ENCODE results near the gene GNLY.

GNLY gene

DNA sequence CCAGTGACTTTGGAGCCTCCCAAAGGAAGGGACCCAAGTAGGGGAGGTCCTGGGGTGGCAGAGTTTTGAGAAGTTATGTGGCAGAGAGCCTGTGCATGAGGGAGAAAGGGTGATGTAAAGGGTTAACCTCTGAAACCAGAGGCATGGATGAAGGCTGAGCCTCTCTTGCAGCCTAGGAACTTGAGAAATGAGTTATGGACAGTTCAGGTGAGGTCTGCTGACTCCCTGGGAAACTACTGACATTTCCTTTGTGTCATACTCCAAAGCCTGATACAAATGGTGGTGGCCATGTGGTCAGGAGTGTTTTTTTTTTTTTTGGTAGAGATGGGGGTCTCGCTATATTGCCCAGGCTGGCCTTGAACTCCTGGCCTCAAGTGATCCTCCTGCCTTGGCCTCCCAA lies 12.4 kb upstream of the GNLY start:
- DNase-seq (ENCODE audit: low read depth in 1 of 2, low spot score in 1 of 2) = no peak

DNA sequence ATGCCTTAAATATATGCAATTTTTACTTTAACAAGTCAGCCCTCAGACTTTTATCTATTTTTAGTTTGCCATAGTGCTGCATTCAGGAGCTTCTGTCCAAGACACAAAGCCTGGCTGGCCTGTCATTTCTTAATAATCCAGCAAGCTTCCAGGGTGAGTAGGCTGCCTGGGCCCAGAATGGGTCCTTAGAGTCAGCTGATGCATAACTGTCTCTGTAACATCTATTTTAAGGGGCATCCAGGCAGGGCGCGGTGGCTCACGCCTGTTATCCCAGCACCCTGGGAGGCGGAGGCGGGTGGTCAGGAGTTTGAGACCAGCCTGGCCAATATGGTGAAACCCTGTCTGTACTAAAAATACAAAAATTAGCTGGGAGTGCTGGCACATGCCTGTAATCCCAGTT lies 11.8 kb upstream of the GNLY start:
- no peak for DNase-seq (ENCODE audit: low read depth in 1 of 2, low spot score in 1 of 2)

DNA sequence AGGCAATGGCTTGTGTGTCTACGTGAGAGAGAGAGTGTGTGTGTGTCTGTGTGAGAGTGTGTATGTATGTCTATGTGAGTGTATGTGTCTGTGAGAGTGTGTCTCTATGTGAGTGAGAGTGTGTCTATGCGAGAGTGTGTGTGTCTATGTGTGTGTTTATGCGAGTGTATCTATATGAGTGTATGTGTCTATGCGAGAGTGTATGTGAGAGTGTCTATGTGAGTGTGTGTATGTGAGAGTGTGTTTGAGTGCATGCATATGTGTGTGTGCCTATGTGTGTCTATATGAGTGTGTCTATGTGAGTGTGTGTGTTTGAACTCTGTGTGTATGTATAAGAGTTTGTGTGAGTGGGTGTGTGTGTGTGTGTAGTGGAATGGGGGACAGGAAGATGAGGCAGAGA lies 9.8 kb upstream of the GNLY start:
- no peak for DNase-seq (ENCODE audit: low read depth in 1 of 2, low spot score in 1 of 2)

DNA sequence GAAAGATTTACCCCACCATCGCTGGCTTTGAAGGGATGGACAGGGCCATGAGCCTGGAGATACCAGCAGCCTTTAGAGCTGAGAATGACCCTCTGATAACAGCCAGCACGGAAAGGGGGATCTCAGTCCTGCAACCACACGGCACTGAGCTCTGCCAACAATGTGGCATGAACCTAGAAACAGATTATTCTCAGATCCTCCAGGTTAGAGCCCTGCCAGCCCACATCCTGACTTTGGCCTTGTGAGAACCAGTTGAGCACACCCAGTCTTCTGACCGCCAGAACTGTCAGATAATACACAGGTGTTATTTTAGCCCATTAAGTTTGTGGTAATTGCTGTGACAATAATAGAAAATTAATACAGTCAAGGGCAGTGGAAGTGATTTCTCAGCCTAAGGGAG lies 9.4 kb upstream of the GNLY start:
- no peak for DNase-seq (ENCODE audit: low read depth in 1 of 2, low spot score in 1 of 2)

DNA sequence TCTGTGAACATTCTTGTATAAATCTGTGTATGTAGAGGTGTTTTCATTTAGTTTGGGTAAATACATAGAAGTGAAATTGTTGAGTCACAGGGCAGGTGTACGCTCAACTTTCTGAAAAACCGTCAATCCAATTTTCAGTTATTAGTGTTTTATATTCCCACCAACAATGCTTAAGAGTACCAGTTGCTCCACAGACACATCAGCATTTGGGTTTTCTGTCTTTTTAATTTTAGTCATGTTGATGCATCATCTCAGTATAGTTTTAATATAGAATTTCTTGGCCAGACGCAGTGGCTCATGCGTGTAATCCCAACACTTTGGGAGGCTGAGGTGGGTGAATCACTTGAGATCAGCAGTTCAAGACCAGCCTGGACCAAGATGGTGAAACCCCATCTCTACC lies 3.2 kb upstream of the GNLY start:
- no peak for DNase-seq (ENCODE audit: low read depth in 1 of 2, low spot score in 1 of 2)

DNA sequence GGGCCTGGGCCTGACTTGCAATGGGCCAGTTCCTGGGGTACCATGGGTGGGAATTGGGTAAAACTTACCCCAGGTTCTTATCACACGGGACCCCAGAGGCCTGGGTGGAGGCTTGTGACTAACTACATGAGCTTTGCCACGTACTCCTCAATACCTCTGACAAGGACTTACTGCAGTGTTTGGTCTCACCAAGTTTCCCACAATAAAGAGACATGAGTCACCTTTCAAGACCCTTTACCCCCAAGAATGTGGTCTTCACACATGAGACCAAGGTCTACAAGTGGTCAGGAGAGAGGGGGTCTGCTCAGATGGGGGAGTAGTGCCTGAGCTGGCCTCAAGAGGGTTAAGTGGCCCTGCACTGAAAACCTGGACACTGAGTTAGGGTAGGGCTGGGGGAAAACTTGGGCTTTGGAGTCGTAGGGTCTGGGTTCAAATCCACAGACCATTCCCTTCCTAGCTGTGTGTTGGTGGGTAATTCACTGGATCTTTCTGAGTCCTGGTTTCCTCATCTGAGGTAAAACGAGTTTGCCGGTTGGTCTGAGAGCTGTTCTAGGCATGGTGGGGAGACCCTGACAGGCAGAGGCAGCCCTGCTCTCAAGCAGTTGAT lies 2.0 kb upstream of the GNLY start:
- DNase-seq (ENCODE audit: low read depth in 1 of 2, low spot score in 1 of 2) = no peak

DNA sequence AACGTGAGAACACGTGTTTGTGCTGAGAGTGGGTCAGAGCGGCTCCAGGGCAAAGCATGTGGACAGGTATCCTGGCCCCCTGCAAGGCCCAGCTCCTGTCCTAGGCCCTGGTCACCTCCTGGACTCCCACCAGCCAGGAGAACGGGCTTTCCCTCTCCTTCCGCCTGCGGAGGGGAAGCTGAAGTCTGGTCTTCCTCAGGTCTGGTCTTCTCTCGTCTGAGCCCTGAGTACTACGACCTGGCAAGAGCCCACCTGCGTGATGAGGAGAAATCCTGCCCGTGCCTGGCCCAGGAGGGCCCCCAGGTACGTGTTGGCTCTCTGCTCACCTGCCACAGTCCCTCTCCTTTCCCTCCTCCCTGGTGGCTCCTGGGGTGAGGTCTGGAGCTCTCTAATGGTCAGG lies 963 bp downstream of the GNLY start:
- no peak for DNase-seq (ENCODE audit: low read depth in 1 of 2, low spot score in 1 of 2)

DNA sequence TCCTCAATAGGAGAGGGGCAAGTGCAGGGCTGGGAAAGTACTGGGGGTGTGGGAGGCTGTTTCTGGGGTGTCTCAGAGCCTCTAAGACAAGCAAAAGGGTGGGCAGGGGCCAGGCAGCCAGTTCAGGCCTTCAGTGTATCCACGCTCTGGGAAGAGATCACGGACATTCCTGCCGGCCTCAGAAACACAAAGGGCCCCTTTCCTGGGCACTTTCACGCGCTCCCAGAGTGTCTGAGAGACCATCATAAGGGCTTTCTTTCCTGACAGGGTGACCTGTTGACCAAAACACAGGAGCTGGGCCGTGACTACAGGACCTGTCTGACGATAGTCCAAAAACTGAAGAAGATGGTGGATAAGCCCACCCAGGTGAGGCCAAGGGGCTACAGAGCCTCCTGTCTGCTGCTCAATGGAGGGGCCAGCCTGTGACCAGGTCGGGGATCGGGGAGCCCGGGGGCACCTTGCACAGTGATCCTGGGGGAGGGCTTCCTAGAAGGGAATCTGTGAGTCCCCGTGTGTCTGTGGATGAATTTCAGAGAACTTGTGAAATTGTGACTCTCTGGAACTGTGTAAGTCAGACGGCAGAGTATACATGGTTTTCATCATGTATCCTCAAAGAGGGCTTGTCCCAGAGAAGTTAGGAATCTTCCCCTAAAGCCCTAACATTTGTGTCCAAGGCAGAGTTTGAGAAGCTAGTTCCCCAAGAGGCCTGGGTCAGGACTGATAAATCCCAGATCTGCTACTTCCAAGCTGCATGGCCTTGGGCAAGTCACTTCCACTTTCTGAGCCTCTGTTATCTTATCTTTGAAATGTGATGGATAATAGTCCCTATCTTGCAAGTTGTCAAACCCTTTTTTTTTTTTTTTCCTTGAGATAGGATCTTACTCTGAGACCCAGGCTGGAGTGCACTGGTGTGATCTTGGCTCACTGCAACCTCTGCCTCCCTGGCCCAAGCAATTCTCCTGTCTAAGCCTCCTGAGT lies 1.8 kb downstream of the GNLY start:
- DNase-seq (ENCODE audit: low read depth in 1 of 2, low spot score in 1 of 2) = no peak

DNA sequence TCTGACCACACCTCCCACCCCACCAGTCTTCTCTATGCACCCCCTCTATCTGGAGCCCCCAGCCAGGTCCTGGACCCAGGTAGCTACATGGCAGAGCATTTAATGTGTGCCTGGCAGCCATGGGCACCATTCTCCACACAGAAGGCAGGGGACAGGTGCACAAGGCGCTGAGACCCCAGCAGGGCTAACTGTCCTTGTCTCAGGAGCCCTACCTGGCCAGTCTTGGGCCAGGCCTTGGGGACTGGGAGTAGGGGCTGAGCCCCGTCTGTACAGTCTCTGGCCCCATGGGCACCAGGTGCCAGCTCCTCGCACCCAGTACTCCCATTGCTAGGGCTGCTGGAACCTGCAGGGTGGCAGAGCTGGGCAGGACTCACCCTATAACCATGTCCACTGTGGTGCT lies 2.9 kb downstream of the GNLY start:
- no peak for DNase-seq (ENCODE audit: low read depth in 1 of 2, low spot score in 1 of 2)

DNA sequence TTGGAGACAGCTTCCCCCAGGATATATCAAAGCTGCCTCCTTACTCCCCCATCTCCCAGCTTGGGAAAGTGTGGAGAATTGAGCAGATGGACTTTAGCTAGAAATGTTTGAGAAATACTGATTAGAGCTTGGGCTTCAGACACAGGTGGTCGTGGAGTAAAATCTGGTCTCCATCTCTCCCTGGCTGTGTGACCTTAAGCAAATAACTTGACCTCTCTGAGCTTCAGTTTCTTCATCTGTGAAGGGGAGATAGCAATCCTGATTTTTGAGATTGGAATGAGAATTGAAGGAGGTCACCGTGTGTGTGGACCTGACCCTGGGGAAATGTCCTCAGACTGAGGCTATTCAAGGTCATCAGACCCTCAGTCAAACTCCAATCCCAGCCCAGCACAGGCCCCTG lies 3.6 kb downstream of the GNLY start:
- no peak for DNase-seq (ENCODE audit: low read depth in 1 of 2, low spot score in 1 of 2)

DNA sequence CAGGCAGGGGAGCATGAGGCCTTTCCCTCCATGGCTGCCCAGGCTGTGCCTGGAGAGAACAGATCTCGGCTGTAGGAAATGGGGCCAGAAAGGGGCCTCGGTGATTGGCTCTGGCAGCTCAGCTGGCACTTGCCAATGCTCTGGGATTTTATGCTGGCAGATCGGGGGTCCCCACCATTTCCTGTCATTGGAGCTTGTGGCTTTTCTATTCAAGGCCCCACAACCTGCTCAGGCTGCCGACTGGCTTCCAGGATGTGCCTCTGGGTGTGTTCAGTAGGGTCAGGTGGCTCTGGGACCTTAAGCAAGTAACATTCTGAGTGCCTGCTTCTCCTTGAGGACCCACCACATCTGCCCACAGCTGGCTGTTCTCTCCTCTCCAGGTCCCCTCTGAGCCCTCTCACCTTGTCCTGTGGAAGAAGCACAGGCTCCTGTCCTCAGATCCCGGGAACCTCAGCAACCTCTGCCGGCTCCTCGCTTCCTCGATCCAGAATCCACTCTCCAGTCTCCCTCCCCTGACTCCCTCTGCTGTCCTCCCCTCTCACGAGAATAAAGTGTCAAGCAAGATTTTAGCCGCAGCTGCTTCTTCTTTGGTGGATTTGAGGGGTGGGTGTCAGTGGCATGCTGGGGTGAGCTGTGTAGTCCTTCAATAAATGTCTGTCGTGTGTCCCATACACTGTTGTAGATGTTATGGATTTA lies 4.2 kb downstream of the GNLY start:
- DNase-seq (ENCODE audit: low read depth in 1 of 2, low spot score in 1 of 2) = no peak

DNA sequence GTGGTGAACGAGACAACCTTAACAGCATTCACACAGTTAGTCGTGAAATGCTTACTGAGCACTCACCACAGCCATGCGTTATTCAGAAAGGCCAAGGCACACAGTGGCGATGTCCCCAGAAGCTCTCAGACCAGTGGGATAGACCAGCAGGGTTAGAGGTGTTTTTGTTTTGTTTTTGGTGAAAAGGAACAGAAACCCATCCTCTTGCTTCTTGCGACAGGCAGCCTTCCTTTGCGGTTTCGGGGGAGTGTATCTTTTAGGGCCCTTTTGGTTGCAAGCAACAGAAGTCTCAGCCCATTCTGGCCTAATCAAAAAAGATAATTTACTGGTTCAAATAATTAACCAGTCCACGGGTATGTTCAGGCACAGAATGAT lies 4.7 kb downstream of the GNLY start:
- no peak for DNase-seq (ENCODE audit: low read depth in 1 of 2, low spot score in 1 of 2)

DNA sequence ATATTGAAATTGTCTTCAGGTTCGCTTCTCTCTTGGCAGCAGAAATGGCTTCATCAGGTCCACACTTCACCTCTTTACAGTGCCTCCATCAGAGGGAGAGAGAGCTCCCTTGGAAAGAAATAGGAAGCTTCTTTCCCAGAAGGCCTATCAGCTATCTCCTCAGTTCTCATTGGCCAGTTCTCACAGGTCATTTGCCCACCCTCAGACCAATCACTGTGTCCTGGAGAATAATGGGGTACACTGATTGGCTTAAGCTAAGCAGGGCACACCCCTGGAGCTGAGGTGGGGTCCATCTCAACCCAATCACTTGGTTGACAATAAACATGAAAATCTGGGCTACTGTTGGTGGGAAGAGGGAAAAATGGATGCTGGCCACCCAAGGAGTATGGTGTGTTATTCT lies 5.2 kb downstream of the GNLY start:
- DNase-seq (ENCODE audit: low read depth in 1 of 2, low spot score in 1 of 2) = no peak

DNA sequence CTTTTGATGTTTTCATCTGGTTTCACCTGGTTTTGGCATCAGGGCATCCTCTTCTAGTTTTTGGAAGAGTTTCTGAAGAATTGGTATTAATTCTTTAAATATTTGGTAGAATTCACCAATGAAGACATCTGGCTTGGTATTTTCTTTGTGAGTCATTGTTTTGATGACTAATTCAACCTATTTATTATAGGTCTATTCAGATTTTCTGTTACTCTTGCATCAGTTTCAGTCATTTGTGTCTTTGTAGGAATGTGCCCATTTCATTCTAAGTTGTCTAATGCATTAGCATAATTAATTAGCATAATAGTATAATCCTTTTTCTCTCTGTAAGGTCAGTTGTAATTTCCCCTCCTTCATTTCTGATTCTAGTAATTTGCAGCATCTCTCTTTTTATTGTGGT lies 8.0 kb downstream of the GNLY start:
- DNase-seq (ENCODE audit: low read depth in 1 of 2, low spot score in 1 of 2) = no peak

DNA sequence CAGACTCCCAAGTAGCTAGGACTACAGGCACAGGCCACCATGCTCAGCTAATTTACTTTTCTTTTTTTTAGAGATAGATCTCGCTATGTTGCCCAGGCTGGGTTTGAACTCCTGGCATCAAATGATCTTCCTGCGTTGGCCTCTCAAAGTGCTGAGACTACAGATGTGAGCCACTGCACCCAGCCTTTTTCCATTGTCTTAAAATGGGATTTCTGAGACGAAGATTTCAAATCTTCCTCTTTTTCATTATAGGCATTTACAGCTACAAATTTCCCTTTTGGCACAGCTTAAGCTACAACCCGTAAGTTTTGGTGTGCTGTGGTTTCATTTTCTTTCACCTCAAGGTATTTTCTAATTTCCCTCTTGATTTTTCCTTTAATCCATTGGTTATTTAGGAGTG lies 8.6 kb downstream of the GNLY start:
- no peak for DNase-seq (ENCODE audit: low read depth in 1 of 2, low spot score in 1 of 2)

DNA sequence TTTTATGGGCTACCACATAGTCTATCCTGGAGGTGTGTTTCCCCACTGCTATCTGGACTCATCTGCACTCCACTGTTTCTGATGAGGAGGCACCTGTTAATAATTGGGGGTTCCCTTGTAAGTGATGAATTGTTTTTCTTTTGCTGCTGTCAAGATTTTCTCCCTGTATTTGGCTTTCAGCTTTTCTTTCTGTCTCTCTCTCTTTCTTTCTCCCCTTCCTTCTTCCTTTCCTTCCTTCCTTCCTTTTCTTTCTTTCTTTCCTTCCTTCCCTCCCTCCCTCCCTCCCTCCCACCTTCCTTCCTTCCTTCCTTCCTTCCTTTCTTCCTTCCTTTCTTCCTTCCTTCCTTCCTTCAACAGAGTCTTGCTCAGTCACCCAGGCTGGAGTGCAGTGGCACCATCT lies 9.2 kb downstream of the GNLY start:
- no peak for DNase-seq (ENCODE audit: low read depth in 1 of 2, low spot score in 1 of 2)

DNA sequence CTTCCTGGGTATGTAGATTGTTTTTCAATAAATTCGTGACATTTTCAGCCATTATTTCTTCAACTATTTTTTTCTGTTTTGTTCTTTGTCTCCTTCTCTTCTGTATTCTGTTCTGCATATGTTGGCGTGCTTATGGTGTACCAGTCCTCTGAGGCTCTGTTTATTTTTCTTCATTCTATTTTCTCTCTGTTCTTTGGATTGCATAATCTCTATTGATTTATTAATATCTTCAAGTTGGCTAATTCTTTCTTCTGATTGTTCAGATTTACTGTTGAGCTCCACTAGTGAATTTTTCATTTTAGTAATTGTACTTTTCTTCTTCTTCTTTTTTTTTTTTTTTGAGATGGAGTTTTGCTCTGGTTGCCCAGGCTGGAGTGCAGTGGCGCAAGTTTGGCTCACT lies 9.9 kb downstream of the GNLY start:
- DNase-seq (ENCODE audit: low read depth in 1 of 2, low spot score in 1 of 2) = no peak

DNA sequence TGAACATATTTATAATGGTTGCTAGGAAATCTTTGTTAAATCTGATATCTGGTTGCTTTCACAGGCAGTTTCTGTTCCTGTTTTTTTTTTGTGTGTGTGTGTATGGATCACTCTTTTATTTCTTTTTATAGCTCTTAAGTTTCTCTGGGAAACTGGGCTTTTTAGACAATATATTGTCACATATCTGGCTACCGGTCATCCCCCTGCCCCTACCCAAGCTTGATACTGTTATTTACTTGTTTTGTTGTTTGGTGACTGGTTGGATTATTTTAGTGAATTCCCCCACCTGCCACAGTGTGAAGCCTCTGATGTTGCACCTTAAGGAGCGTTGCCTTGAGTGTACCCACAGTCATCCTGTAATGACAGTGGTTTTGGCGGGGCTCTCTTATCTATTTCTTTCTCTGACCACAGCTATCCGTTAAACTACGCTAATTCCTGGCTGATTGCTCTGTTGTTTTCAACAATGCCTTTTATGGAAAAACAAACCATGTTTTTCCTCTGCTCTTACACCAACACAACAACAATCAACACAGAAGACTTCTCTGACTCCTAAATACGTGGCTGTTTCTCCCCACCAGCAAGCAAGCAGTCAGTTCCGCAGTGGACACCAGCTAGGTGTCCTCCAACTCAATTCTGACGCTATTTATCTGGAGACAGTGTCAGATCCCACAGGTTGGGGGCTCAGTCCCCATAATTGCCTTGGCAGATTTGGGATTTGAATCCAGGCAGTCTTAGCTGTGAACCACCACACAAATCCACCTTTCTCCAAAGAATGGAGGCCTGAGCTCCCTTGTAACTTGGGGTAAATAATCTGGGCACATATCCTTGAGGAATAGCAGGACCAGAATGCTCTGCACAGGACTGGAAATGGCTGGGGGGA lies 10.9 kb downstream of the GNLY start:
- no peak for DNase-seq (ENCODE audit: low read depth in 1 of 2, low spot score in 1 of 2)

DNA sequence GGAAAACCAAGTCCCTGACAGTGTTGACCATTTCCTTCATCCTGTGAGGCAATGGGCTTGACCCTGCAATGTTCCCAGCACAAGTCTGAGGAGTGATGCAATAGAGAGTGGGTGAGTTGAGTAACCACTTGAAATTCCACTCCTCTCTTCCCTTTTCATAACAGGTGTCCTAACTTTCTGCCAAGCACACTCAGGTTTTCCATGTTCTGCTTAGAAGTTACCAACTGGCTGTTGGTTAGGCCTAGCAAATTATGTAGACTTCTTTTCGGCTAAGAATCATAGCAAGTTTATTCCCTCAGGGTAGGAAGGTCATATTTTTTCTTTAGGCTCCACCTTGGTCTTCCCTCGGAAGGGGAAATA lies 11.5 kb downstream of the GNLY start:
- DNase-seq (ENCODE audit: low read depth in 1 of 2, low spot score in 1 of 2) = no peak

DNA sequence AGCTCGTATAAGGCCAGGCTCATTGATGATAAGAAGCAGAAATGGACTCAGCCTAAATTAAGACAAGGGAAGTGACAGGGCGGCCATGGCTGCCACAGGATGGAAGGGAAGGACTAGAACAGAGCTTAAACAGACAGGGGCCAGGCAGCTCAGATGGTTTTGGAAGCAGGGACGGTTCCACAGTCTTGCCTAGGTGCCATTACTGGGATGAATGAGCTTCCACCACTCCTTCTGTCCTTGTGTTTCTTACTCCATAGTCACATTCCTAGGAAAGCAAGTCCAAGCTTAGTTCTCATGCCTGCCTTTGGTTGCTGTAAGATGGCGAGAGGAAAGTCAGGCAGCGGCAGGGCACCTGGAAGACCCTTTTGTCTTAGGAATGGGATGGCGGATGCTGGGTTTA lies 11.9 kb downstream of the GNLY start:
- DNase-seq (ENCODE audit: low read depth in 1 of 2, low spot score in 1 of 2) = no peak

DNA sequence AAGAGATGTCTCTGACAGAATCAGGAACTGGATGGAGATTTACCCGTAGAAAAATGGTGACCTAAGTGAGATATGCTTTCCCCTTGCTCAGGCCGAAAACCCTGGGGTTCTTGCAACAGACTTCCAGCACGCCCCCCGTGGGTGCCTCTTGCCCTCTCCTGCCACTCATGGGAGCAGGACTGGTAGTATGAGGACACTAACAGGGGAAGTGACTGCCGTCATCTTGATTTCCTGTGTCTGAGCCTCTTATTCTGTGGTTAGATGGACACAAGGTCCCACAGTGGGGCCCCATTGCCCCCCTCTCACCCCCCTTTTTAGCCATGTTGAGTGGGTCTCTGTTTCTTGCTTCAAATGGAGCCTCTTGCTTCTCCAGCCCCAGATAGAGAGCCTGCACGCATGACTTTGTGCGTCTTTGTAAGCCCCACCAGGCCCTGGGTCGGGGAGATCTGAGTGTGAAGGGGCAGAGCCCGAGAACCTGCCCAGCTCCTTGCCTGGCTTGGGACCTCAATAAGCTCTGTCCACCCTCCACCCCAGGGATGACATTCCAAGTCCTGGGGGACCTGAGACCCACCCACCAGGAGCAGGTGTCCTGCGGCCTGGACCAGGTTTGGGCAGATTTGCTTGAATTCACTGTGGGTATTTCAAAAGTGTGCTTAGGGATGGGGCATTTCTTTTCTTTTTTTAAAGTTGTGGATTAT lies 12.6 kb downstream of the GNLY start:
- DNase-seq (ENCODE audit: low read depth in 1 of 2, low spot score in 1 of 2) = no peak

Data from stimulated activated CD4-positive, alpha-beta T cell treated with anti-CD3 and anti-CD28 coated beads, Interleukin-15, amount 100 ng/mL, for 1 hour (primary cell).